Measurements from ENCODE around the gene NR2F1. TPM values are rescaled to one million over a fixed set of nuclear protein-coding genes. Genes with fewer than 3 reads are reported as not detected.

Gene NR2F1
- total RNA-seq, 2 donors from 2014 or later = not detected

DNA sequence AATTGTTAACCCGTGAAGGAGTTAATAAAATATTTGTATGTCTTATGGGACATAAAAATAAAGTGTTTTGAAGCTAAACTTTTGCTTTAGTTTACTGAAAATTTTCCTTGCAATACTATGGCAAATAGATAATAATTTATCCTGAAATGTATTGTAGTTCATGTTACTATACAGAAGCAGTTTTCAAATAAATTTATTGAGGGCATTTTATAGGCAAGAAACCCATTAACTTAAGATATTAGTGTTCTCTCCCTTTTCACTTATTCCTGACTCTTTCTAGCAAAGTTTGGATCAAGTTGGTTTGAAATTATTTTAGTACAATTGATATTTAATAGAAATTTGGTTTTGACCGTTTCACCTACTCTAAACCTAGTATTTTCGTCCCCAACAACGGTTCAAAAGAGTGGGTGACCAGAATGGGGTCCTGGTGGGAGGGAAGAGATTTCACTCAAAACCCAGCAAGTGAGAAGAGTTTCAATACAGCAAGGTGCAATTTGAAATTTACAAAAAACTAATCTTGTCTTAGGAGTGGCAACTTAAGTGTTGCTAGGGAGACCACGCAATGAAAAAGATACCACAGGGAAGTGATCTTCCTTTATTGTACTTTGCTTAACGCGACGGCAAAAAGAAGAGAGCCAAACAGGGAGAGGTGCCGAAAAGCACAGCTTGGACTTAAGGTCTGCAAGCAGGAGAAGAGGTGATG is 28.4 kb downstream of the NR2F1 start:
- H3K4me1 Mint-ChIP-seq = peaks cover 11% of the 10 kb centered on the region
- H3K4me3 Mint-ChIP-seq = no peak overlapping the region
- H3K36me3 Mint-ChIP-seq (ENCODE audit: low read depth) = no peaks in the 10 kb centered on the region
- DNase-seq (no peak), ATAC-seq (no peak)
- H3K27me3 Mint-ChIP-seq = peaks cover 70% of the 10 kb centered on the region
- peaks cover 8% of the 10 kb centered on the region for H3K9me3 ChIP-seq (ENCODE audit: control insufficient read depth, low read length, poor library complexity, severe bottlenecking)
- H3K27ac Mint-ChIP-seq = peak overlapping the region; percentile 66

- H3K27ac Mint-ChIP-seq = peak overlapping the region; percentile 66
- peaks cover 63% of the 10 kb centered on the region for H3K27me3 Mint-ChIP-seq
- no peak for DNase-seq
- H3K36me3 Mint-ChIP-seq (ENCODE audit: low read depth) = no peaks in the 10 kb centered on the region
- H3K4me3 Mint-ChIP-seq = no peak overlapping the region
- H3K9me3 ChIP-seq (ENCODE audit: control insufficient read depth, low read length, poor library complexity, severe bottlenecking) = peaks cover 8% of the 10 kb centered on the region
- H3K4me1 Mint-ChIP-seq = peaks cover 11% of the 10 kb centered on the region
- ATAC-seq = no peak
These were observed 29.2 kb downstream of the NR2F1 start for GRCh38 chr5:93611976-93612854.

- no peaks in the 10 kb centered on the region for H3K36me3 Mint-ChIP-seq (ENCODE audit: low read depth)
- ATAC-seq = no peak
These were observed 29.8 kb downstream of the NR2F1 start for GRCh38 chr5:93612855-93613243.

DNA sequence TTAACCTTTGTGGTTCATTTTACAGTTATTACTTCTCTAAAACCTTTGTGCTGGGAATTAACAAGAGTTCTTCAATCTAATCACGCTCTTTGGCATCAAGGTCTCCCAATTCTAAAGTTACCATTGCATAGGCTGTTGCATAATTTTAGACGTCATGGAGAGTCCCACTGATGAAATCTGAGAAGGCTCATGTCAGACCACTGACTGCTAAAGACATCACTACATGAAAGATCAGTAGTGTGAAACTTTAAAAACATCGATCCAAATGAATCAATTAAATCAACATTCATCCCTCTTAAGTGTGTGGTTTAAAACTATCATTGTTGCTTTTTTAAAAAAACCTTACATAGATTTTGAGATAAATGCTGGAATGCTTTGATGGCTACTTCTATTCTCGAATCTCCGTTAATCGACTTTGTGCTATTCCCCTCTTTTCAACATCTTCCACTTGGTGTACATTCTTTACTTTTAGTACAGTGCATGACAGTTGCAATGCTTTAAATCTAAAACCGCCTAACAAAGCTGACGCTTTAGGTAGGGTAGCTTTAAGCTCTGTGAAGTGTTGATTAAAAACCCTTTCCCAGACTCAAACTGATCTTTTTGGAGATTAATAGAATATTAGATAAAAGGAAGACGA is 33.6 kb downstream of the NR2F1 start:
- peaks cover 18% of the 10 kb centered on the region for H3K4me1 Mint-ChIP-seq
- no peak overlapping the region for H3K4me3 Mint-ChIP-seq
- H3K27ac Mint-ChIP-seq = no peak overlapping the region
- ATAC-seq (no peak), DNase-seq (no peak)
- peaks cover 20% of the 10 kb centered on the region for H3K27me3 Mint-ChIP-seq
- H3K9me3 ChIP-seq (ENCODE audit: control insufficient read depth, low read length, poor library complexity, severe bottlenecking) = peaks cover 2% of the 10 kb centered on the region
- H3K36me3 Mint-ChIP-seq (ENCODE audit: low read depth) = no peaks in the 10 kb centered on the region

More at GRCh38 chr5:93612855-93613243, 29.8 kb downstream of the NR2F1 start:
- no peak overlapping the region for H3K4me3 Mint-ChIP-seq
- peaks cover 56% of the 10 kb centered on the region for H3K27me3 Mint-ChIP-seq
- DNase-seq = no peak
- no peak overlapping the region for H3K27ac Mint-ChIP-seq
- peaks cover 6% of the 10 kb centered on the region for H3K9me3 ChIP-seq (ENCODE audit: control insufficient read depth, low read length, poor library complexity, severe bottlenecking)
- peaks cover 10% of the 10 kb centered on the region for H3K4me1 Mint-ChIP-seq

DNA sequence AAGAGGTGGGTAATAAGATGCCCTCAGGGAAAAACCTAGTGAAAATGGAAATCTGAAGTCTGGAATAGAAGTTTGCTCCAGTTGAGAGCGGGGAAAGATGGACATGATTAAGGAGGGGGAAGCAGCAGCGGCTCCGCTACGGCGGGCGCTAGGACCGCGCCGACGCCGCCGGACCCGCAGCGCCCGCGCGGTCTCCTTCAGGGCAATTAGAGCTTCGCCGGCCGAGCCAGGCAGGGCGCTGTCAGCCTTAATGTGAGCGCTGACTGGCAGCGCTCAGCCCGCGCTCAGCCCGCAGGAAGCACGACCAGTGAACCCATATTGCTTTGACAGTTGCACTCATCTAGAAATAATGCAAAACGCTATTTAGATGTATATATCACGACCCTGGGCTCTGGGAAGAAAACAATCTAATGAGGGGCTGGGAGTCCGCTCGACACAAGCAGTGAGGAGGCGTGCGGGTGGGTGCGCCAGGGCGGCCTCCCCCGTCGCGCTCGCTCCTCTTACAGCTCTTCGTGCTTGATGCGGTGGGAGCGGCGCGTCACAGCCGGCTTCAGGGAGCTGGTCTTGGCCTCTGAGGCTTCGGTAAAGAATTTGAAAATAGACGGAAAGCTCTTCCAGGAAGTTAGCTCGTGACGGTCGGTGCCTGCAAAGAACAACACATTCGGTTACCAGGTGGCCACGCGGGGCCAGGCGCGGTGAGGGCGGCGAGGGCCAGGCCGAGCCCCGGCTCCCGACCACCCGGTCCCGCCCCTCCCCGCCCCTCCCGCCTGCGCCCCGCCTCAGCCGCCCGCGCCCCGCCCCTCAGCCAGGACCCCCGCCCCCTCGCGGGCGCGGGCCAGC is 37.7 kb downstream of the NR2F1 start:
- H3K9me3 ChIP-seq (ENCODE audit: control insufficient read depth, low read length, poor library complexity, severe bottlenecking) = no peaks in the 10 kb centered on the region
- ATAC-seq = peak; percentile 59
- peak; percentile 47 to 56 (median 51) for DNase-seq
- no peaks in the 10 kb centered on the region for H3K36me3 Mint-ChIP-seq (ENCODE audit: low read depth)
- peak overlapping the region; percentile 98 for H3K27ac Mint-ChIP-seq
- peak overlapping the region; percentile 96 for H3K4me3 Mint-ChIP-seq
- H3K4me1 Mint-ChIP-seq = peaks cover 19% of the 10 kb centered on the region
- no peaks in the 10 kb centered on the region for H3K27me3 Mint-ChIP-seq

DNA sequence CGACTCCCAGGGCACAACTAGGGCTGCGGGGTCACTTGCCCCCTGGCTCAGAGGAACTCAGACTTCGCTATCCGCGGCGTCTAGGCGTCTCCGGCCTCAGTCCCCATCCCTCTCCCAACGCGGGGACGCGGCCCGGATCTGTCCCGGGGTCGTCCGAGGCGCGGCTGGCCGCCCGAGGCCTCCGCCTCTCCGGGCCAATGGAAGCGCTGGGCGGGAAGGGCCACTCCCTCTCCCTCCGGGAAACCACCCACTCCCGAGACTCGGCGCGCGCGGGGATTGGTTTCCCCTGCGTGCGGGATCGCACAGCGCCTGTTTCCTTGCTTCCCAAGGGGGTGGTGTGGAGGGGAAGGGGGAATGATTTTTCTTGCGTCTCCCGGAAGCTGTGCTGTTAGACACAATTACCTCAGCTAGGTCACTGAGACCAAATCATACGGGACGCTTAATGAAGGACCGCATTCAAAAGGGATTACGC is 38.3 kb downstream of the NR2F1 start:
- peak; percentile 3 for ATAC-seq
- Mint-ChIP-seq H3K36me3 (ENCODE audit: low read depth) (no peaks in the 10 kb centered on the region), H3K27ac (peak overlapping the region; percentile 98), H3K4me1 (peaks cover 19% of the 10 kb centered on the region), H3K27me3 (no peaks in the 10 kb centered on the region), H3K4me3 (peak overlapping the region; percentile 96)
- H3K9me3 ChIP-seq (ENCODE audit: control insufficient read depth, low read length, poor library complexity, severe bottlenecking) = no peaks in the 10 kb centered on the region
- DNase-seq = peak in 2 of 3 donors; percentile 23 to 26

DNA sequence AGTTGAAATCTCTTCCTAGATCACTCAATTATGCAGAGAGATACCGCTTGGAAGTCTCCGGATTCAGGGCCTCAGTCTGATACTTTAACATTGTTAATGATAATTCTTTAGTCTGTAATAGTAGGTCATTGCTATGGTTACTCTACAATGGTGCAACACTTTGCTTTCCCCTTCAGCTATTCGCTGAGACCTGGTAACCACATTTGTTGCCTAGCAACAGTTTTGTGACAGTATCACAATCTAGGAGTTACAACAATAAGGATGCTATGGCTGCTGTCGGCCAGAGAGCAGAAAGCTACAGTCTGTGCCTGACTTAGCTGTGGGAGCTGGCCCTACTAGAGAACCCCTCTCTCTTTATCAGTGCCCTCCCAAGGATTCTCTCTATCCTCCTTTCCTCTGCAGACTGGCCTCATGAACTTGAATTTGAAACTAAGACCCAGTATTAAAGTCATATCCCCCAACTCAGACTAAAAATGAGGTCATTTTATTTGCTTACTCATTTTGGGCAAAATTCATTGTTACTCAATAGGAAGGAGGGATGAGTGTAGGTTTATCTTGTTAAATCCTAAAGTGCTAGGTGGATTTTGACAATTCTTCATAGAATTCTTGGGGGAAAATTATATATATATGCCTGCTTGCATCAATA is 39.3 kb downstream of the NR2F1 start:
- Mint-ChIP-seq H3K4me1 (peaks cover 19% of the 10 kb centered on the region), H3K36me3 (ENCODE audit: low read depth) (peaks cover 2% of the 10 kb centered on the region), H3K27ac (peak overlapping the region; percentile 98), H3K27me3 (no peaks in the 10 kb centered on the region), H3K4me3 (peak overlapping the region; percentile 96)
- ATAC-seq = peak; percentile 84
- no peaks in the 10 kb centered on the region for H3K9me3 ChIP-seq (ENCODE audit: control insufficient read depth, low read length, poor library complexity, severe bottlenecking)
- peak in 2 of 3 donors; percentile 41 to 44 for DNase-seq

- no peak for DNase-seq
- no peaks in the 10 kb centered on the region for H3K9me3 ChIP-seq (ENCODE audit: control insufficient read depth, low read length, poor library complexity, severe bottlenecking)
- H3K36me3 Mint-ChIP-seq (ENCODE audit: low read depth) = peaks cover 2% of the 10 kb centered on the region
- H3K27me3 Mint-ChIP-seq = no peaks in the 10 kb centered on the region
- peaks cover 19% of the 10 kb centered on the region for H3K4me1 Mint-ChIP-seq
- no peak for ATAC-seq
- no peak overlapping the region for H3K4me3 Mint-ChIP-seq
- H3K27ac Mint-ChIP-seq = peak overlapping the region; percentile 98
These were observed 40.1 kb downstream of the NR2F1 start for GRCh38 chr5:93623153-93623552.

GRCh38 chr5:93626801-93627200 is 43.8 kb downstream of the NR2F1 start:
- peak overlapping the region; percentile 44 for H3K27ac Mint-ChIP-seq
- no peak for ATAC-seq
- H3K4me1 Mint-ChIP-seq = peaks cover 8% of the 10 kb centered on the region
- H3K9me3 ChIP-seq (ENCODE audit: control insufficient read depth, low read length, poor library complexity, severe bottlenecking) = no peaks in the 10 kb centered on the region
- H3K4me3 Mint-ChIP-seq = no peak overlapping the region
- peaks cover 3% of the 10 kb centered on the region for H3K36me3 Mint-ChIP-seq (ENCODE audit: low read depth)
- no peaks in the 10 kb centered on the region for H3K27me3 Mint-ChIP-seq
- no peak for DNase-seq

DNA sequence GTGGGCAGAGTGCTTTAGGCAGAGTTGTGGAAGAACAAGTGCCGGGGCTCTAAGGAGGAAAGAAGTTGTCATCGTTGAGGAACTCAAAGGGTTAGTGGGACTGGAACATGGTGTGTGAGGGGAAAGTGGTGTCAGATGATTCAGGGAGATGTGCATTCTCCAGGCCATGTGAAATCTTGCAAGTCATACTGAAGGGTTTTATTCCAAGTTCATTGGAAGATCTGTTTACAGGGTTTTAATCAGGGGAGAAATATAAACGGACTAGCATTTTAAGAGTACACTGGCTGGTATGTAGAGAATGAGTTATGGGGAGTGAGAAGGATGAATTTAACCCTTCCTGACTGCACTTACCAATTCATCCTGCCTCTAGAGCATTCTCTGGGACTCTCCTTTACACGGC is 49.3 kb downstream of the NR2F1 start:
- DNase-seq (no peak), ATAC-seq (no peak)
- peaks cover 2% of the 10 kb centered on the region for H3K4me1 Mint-ChIP-seq
- H3K4me3 Mint-ChIP-seq = no peak overlapping the region
- no peaks in the 10 kb centered on the region for H3K9me3 ChIP-seq (ENCODE audit: control insufficient read depth, low read length, poor library complexity, severe bottlenecking)
- no peaks in the 10 kb centered on the region for H3K27me3 Mint-ChIP-seq
- peak overlapping the region; percentile 39 for H3K27ac Mint-ChIP-seq
- H3K36me3 Mint-ChIP-seq (ENCODE audit: low read depth) = peaks cover 8% of the 10 kb centered on the region

DNA sequence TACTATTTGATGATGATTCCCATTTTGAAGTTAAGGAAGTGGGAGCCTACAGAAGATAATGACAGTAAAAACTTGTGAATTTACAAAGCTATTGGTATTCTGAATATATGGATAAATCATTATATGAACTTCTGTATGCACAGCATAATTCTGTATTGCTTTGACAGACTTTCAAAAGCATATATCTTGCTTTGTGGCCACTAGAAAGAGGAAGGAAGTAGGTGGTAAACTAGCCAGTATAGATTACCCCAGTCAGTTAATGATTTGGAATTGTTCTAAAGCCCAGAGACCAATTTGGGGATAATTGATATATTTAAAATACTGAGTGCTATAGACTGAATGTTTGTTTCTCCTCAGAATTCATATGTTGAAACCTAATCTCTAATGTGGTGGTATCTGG is 53.0 kb downstream of the NR2F1 start:
- H3K9me3 ChIP-seq (ENCODE audit: control insufficient read depth, low read length, poor library complexity, severe bottlenecking) = no peaks in the 10 kb centered on the region
- no peak overlapping the region for H3K4me3 Mint-ChIP-seq
- no peak overlapping the region for H3K27ac Mint-ChIP-seq
- DNase-seq (no peak), ATAC-seq (no peak)
- H3K36me3 Mint-ChIP-seq (ENCODE audit: low read depth) = peaks cover 8% of the 10 kb centered on the region
- no peaks in the 10 kb centered on the region for H3K27me3 Mint-ChIP-seq
- H3K4me1 Mint-ChIP-seq = peaks cover 2% of the 10 kb centered on the region

DNA sequence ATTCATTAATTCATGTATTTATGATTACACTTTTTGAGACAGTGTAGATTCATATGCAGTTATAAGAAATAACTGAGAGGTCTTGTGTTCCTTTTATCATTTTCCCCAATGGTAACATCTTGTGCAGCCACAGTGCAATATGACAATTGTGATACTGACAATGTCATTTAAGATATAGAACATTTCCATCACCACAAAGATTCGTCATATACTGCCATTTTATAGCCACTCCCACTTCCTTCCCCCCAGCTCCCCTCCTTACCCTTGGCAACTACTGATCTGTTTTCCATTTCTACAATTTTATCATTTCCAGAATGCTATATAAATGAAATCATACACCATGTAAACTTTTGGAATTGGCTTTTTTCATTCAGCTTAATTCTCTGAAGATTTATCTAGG is 53.8 kb downstream of the NR2F1 start:
- Mint-ChIP-seq H3K4me1 (peaks cover 1% of the 10 kb centered on the region), H3K27me3 (no peaks in the 10 kb centered on the region), H3K36me3 (ENCODE audit: low read depth) (peaks cover 7% of the 10 kb centered on the region), H3K27ac (no peak overlapping the region), H3K4me3 (no peak overlapping the region)
- DNase-seq (no peak), ATAC-seq (no peak)
- H3K9me3 ChIP-seq (ENCODE audit: control insufficient read depth, low read length, poor library complexity, severe bottlenecking) = no peaks in the 10 kb centered on the region

All from T-helper 17 cell (primary cell).